K562 (cell line): ENCODE results near the gene CHMP1A. TPM values are rescaled to one million over a fixed set of nuclear protein-coding genes. Genes with fewer than 3 reads are reported as not detected.

Experiments used
- ATF7 ChIP-seq: fragments of 450-650 bp; IDR thresholded peaks from 2 replicates; pipeline ENCODE4 v1.7.1; 2014; ENCODE audit warnings: mild to moderate bottlenecking, moderate library complexity
- CBX5 ChIP-seq: IDR thresholded peaks from 2 replicates; pipeline ENCODE4 v1.6.1; 2014; ENCODE audit warnings: low read depth, borderline replicate concordance
- CEBPB ChIP-seq: fragments of 450-650 bp; IDR thresholded peaks from 2 replicates; pipeline ENCODE4 v1.6.1; 2016; ENCODE audit warnings: missing genetic modification characterization, missing compliant biosample characterization
- ELF4 ChIP-seq: fragments of 450-650 bp; formaldehyde crosslinking; IDR thresholded peaks from 2 replicates; pipeline ENCODE4 v1.4.0; 2022; ENCODE audit warnings: missing genetic modification characterization
- ESRRA ChIP-seq: fragments of 450-650 bp; IDR thresholded peaks from 2 replicates; pipeline ENCODE4 v1.6.1; 2014; ENCODE audit warnings: low read depth, mild to moderate bottlenecking, moderate library complexity, borderline replicate concordance
- KAT8 ChIP-seq: fragments of 450-650 bp; IDR thresholded peaks from 2 replicates; pipeline ENCODE4 v1.6.1; 2016; ENCODE audit warnings: low read depth, mild to moderate bottlenecking
- NEUROD1 ChIP-seq: fragments of 150-350 bp; IDR thresholded peaks from 2 replicates; pipeline ENCODE4 v1.6.1; 2014; ENCODE audit warnings: borderline replicate concordance, low read length, low read depth; ENCODE audit not compliant: partially characterized antibody
- POLR2AphosphoS5 ChIP-seq: IDR thresholded peaks from 2 replicates; pipeline ENCODE4 v1.6.1; 2011; ENCODE audit warnings: mild to moderate bottlenecking, low read depth, low read length, moderate library complexity; ENCODE audit not compliant: control insufficient read depth, insufficient read depth
- ZKSCAN8 ChIP-seq: fragments of 200-800 bp; sonication (Bioruptor generic); IDR thresholded peaks from 2 replicates; pipeline ENCODE4 v1.6.1; 2016; ENCODE audit warnings: missing genetic modification characterization, missing compliant biosample characterization
- ZNF184 ChIP-seq: sonication (generic); formaldehyde crosslinking; IDR thresholded peaks from 2 replicates; pipeline ENCODE4 v1.5.0; 2020; ENCODE audit warnings: missing genetic modification reagents
- ZNF311 ChIP-seq: fragments of 250-450 bp; sonication (Bioruptor Pico); IDR thresholded peaks from 2 replicates; pipeline ENCODE4 v1.4.0; 2020; ENCODE audit warnings: mild to moderate bottlenecking, moderate library complexity
- polyA plus RNA-seq, 8 experiments: library from polyadenylated mRNA; depleted of rRNA in 4 of 8; stranded (reverse) in 5 of 8; unstranded in 3 of 8; fragments of >200 nt; fragmentation: Nextera tagmentation in 2 of 8; fragmentation: Illumina TruSeq in 1 of 8; extraction: Ambion mirVana in 2 of 8; extraction: Trizol in 1 of 8; gene quantifications; 2 replicates each; pipeline versions ENCODE4 v1.2.1 to v1.2.3, GENCODE V29; 2011 to 2014; ENCODE audit warnings: inconsistent platforms in 1 of 8, missing spikeins in 1 of 8
- total RNA-seq, 7 experiments: library from RNA; depleted of rRNA in 6 of 7; stranded (reverse); fragments of >200 nt in 6 of 7; fragmentation: Illumina TruSeq in 2 of 7; extraction: Trizol in 2 of 7; gene quantifications; 2 replicates each; pipeline versions ENCODE4 v1.2.1 to v1.2.3, GENCODE V29; 2011 to 2021; ENCODE audit warnings: low replicate concordance in 1 of 7
- TF ChIP-seq, protein P1 (sequence below): fragments of 450-650 bp; formaldehyde crosslinking; IDR thresholded peaks from 2 replicates; pipeline ENCODE4 v1.4.0; 2020; ENCODE audit warnings: mild to moderate bottlenecking, moderate library complexity
- TF ChIP-seq, protein P2 (sequence below): sonication (generic); formaldehyde crosslinking; IDR thresholded peaks from 2 replicates; pipeline ENCODE4 v1.8.1; 2023; ENCODE audit warnings: mild to moderate bottlenecking, missing genetic modification reagents
- TF ChIP-seq, protein P3 (sequence below), 2 experiments: fragments of 450-650 bp in 1 of 2; sonication (generic) in 1 of 2; formaldehyde crosslinking; conservative IDR thresholded peaks; 2 replicates each; pipeline versions ENCODE4 v1.4.0 to v1.8.1; 2020 to 2022; ENCODE audit warnings: mild to moderate bottlenecking in 1 of 2, missing genetic modification reagents in 1 of 2
- TF ChIP-seq, protein P4 (sequence below), 2 experiments: fragments of 200-800 bp in 1 of 2; sonication (Bioruptor generic) in 1 of 2; sonication (generic) in 1 of 2; formaldehyde crosslinking in 1 of 2; IDR thresholded peaks in 1 of 2; conservative IDR thresholded peaks in 1 of 2; 2 replicates each; pipeline versions ENCODE4 v1.5.0 to v1.6.1; 2016 to 2020; ENCODE audit warnings: missing compliant biosample characterization in 1 of 2, missing genetic modification characterization in 1 of 2, missing genetic modification reagents in 1 of 2
- TF ChIP-seq, protein P5 (sequence below): fragments of 250-450 bp; sonication (Bioruptor Pico); IDR thresholded peaks from 2 replicates; pipeline ENCODE4 v1.4.0; 2020; ENCODE audit warnings: mild to moderate bottlenecking
- TF ChIP-seq, protein P6 (sequence below): sonication (generic); formaldehyde crosslinking; IDR thresholded peaks from 2 replicates; pipeline ENCODE4 v1.8.0; 2022; ENCODE audit warnings: missing genetic modification reagents, mild to moderate bottlenecking, moderate library complexity, borderline replicate concordance

The CHMP1A gene
- total and polyA plus RNA-seq, 9 of the 15 experiments (the other 6 are each of a cell fraction or from before 2014, with no cell fraction given) = 0.83 to 79.9 (median 45.2) TPM

DNA sequence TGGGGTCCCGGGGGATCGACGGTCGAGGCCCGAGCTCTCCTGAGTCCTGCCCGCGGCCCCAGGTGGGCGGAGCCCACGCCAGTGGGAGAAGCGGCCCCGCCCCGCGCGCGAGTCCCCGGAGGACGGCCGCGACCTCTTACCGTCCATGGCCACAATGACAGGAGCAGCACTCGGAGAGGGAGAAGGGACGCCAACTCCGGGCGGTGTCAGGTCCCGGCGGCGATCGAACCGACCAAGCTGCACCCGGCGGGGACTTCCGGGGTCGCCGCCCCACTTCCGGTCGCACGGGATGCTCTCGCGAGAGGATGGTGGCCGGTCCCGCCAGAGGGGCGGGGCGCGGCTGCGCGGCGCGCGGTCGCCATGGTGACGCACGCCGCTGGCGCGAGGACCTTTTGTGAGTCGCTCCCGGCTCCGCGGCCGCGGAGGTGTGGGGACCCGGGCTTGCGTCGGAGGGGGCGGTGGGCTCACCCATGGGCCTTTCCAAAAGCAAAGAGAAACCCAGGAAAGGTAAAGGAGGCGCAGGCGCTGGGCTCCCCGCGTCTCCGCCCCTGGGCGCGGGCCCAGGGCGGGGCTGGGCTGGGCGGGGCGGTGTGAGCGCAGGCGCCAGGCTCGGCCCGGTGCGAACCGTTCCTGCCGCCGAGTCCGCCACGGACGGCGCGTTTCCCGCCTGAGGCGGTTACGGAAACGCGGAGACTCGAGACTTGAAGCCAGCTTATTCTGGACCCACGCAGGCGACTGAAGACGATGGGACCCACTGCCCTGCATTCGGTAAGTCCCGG, at the start of gene CHMP1A, which contains the start of gene SPATA33 (continued):
- TF ChIP-seq, protein P1, sequence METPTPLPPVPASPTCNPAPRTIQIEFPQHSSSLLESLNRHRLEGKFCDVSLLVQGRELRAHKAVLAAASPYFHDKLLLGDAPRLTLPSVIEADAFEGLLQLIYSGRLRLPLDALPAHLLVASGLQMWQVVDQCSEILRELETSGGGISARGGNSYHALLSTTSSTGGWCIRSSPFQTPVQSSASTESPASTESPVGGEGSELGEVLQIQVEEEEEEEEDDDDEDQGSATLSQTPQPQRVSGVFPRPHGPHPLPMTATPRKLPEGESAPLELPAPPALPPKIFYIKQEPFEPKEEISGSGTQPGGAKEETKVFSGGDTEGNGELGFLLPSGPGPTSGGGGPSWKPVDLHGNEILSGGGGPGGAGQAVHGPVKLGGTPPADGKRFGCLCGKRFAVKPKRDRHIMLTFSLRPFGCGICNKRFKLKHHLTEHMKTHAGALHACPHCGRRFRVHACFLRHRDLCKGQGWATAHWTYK = peak; percentile 43; the same call in 1 of the 2 replicates
- no peak for TF ChIP-seq CBX5
- TF ChIP-seq, protein P2, sequence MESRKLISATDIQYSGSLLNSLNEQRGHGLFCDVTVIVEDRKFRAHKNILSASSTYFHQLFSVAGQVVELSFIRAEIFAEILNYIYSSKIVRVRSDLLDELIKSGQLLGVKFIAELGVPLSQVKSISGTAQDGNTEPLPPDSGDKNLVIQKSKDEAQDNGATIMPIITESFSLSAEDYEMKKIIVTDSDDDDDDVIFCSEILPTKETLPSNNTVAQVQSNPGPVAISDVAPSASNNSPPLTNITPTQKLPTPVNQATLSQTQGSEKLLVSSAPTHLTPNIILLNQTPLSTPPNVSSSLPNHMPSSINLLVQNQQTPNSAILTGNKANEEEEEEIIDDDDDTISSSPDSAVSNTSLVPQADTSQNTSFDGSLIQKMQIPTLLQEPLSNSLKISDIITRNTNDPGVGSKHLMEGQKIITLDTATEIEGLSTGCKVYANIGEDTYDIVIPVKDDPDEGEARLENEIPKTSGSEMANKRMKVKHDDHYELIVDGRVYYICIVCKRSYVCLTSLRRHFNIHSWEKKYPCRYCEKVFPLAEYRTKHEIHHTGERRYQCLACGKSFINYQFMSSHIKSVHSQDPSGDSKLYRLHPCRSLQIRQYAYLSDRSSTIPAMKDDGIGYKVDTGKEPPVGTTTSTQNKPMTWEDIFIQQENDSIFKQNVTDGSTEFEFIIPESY (CRISPR knock-in tag) = peak; percentile 26
- TF ChIP-seq ESRRA = 0 out of 2 replicates have a peak, but pooled peaks have one; percentile 14
- no peak for TF ChIP-seq ZNF184 (CRISPR knock-in tag)
- peak; percentile 92 for TF ChIP-seq ELF4 (CRISPR knock-in tag)
- TF ChIP-seq ATF7 = peak; percentile 57; the same call in 1 of the 2 replicates
- TF ChIP-seq, protein P3, sequence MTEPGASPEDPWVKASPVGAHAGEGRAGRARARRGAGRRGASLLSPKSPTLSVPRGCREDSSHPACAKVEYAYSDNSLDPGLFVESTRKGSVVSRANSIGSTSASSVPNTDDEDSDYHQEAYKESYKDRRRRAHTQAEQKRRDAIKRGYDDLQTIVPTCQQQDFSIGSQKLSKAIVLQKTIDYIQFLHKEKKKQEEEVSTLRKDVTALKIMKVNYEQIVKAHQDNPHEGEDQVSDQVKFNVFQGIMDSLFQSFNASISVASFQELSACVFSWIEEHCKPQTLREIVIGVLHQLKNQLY (CRISPR knock-in tag; conservative IDR thresholded peaks at IDR 0.05) = 0 out of 4 replicates have a peak, but pooled peaks of 1 of the 2 experiments have one; percentile 56
- TF ChIP-seq POLR2AphosphoS5 = peak; percentile 62; the same call in 1 of the 2 replicates
- TF ChIP-seq, protein P4, sequence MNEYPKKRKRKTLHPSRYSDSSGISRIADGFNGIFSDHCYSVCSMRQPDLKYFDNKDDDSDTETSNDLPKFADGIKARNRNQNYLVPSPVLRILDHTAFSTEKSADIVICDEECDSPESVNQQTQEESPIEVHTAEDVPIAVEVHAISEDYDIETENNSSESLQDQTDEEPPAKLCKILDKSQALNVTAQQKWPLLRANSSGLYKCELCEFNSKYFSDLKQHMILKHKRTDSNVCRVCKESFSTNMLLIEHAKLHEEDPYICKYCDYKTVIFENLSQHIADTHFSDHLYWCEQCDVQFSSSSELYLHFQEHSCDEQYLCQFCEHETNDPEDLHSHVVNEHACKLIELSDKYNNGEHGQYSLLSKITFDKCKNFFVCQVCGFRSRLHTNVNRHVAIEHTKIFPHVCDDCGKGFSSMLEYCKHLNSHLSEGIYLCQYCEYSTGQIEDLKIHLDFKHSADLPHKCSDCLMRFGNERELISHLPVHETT (CRISPR knock-in tag; conservative IDR thresholded peaks at IDR 0.05 in 1 of 2, IDR thresholded peaks at IDR 0.05 in 1 of 2) = peak in 1 of 2 experiments; percentile 84; a peak in 2 of 4 replicates
- no peak for TF ChIP-seq ZKSCAN8 (CRISPR knock-in tag)
- TF ChIP-seq, protein P5, sequence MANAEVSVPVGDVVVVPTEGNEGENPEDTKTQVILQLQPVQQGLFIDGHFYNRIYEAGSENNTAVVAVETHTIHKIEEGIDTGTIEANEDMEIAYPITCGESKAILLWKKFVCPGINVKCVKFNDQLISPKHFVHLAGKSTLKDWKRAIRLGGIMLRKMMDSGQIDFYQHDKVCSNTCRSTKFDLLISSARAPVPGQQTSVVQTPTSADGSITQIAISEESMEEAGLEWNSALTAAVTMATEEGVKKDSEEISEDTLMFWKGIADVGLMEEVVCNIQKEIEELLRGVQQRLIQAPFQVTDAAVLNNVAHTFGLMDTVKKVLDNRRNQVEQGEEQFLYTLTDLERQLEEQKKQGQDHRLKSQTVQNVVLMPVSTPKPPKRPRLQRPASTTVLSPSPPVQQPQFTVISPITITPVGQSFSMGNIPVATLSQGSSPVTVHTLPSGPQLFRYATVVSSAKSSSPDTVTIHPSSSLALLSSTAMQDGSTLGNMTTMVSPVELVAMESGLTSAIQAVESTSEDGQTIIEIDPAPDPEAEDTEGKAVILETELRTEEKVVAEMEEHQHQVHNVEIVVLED (CRISPR knock-in tag) = peak; percentile 59; the same call in 1 of the 2 replicates
- TF ChIP-seq KAT8 = no peak
- TF ChIP-seq ZNF311 (CRISPR knock-in tag) = no peak
- TF ChIP-seq NEUROD1 = peak; percentile 29
- TF ChIP-seq, protein P6, sequence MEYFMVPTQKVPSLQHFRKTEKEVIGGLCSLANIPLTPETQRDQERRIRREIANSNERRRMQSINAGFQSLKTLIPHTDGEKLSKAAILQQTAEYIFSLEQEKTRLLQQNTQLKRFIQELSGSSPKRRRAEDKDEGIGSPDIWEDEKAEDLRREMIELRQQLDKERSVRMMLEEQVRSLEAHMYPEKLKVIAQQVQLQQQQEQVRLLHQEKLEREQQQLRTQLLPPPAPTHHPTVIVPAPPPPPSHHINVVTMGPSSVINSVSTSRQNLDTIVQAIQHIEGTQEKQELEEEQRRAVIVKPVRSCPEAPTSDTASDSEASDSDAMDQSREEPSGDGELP (CRISPR knock-in tag) = peak; percentile 65; the same call in 1 of the 2 replicates
- TF ChIP-seq CEBPB (tag) = no peak
